ENCODE results near the gene TRIM39.
A peak's percentile ranks its signal among the peaks of the same experiment; 100 is the strongest.

- TF ChIP-seq POLR2A (IDR thresholded peaks at IDR 0.05) (peak; percentile 73 to 82), EP300 (IDR thresholded peaks at IDR 0.05) (no peak)
These were observed 18.3 kb downstream of the TRIM39 start, which contains the start of gene RPP21 for GRCh38 chr6:30344868-30345671.

All from gastroesophageal sphincter (tissue), 2 donors.